ENCODE results near the gene GPR55. TPM values are rescaled to one million over a fixed set of nuclear protein-coding genes. Genes with fewer than 3 reads are reported as not detected.

GPR55 gene
- total RNA-seq, 6 experiments from 2014 or later = 0.06 to 0.12 (median 0.07) TPM; not detected in 3

- intact Hi-C loops (cut with DNase I) = no loop called here
- no peak for ATAC-seq
- 82% methylated on average over 4 of the region's 14 CpGs for WGBS (ENCODE audit: insufficient coverage, low coverage, low lambda C conversion rate, missing lambda C conversion rate)
- TF ChIP-seq CTCF (IDR thresholded peaks at IDR 0.05) (no peak), POLR2A (IDR thresholded peaks at IDR 0.05) (no peak)
- no peaks in the 10 kb centered on the region for H3K36me3 ChIP-seq
- no peaks in the 10 kb centered on the region for H3K9me3 ChIP-seq
- DNase-seq = peak in 1 of 3 donors; percentile 46
- H3K4me1 ChIP-seq = no peaks in the 10 kb centered on the region
- no peaks in the 10 kb centered on the region for H3K27me3 ChIP-seq
- H3K4me3 ChIP-seq = no peak overlapping the region
- H3K27ac ChIP-seq = no peak overlapping the region
Observed at GRCh38 chr2:230872151-230872967, 52.7 kb downstream of the GPR55 start.

- WGBS (ENCODE audit: insufficient coverage, low coverage, low lambda C conversion rate, missing lambda C conversion rate) = 20% methylated on average over 1 of the region's 17 CpGs
- ATAC-seq = no peak
- DNase-seq = peak in 2 of 3 donors; percentile 36 to 42
- intact Hi-C loops (cut with DNase I) = no loop called here
- no peaks in the 10 kb centered on the region for H3K4me1 ChIP-seq
- H3K27me3 ChIP-seq = no peaks in the 10 kb centered on the region
- no peaks in the 10 kb centered on the region for H3K36me3 ChIP-seq
- H3K4me3 ChIP-seq = no peak overlapping the region
- no peaks in the 10 kb centered on the region for H3K9me3 ChIP-seq
- no peak overlapping the region for H3K27ac ChIP-seq
- TF ChIP-seq CTCF (IDR thresholded peaks at IDR 0.05) (no peak), POLR2A (IDR thresholded peaks at IDR 0.05) (no peak)
Observed at GRCh38 chr2:230871361-230872150, 53.5 kb downstream of the GPR55 start.

- no peak overlapping the region for H3K27ac ChIP-seq
Observed at GRCh38 chr2:230870544-230871360, 54.3 kb downstream of the GPR55 start.

More at GRCh38 chr2:230870544-230871360, 54.3 kb downstream of the GPR55 start:
- TF ChIP-seq POLR2A (IDR thresholded peaks at IDR 0.05) (no peak), CTCF (IDR thresholded peaks at IDR 0.05) (no peak)
- no peaks in the 10 kb centered on the region for H3K4me1 ChIP-seq
- H3K9me3 ChIP-seq = no peaks in the 10 kb centered on the region
- ATAC-seq (no peak), DNase-seq (peak in 1 of 3 donors; percentile 39)
- no peaks in the 10 kb centered on the region for H3K36me3 ChIP-seq
- intact Hi-C loops (cut with DNase I) = no loop called here
- H3K4me3 ChIP-seq = no peak overlapping the region
- H3K27me3 ChIP-seq = no peaks in the 10 kb centered on the region
- 57% methylated on average over 8 of the region's 18 CpGs for WGBS (ENCODE audit: insufficient coverage, low coverage, low lambda C conversion rate, missing lambda C conversion rate)
